GM12801 (cell line): Measurements from ENCODE around the gene DCK.

Experiments used
- CTCF ChIP-seq: IDR thresholded peaks from one replicate; pipeline ENCODE4 v1.5.1; 2011; ENCODE audit warnings: control low read depth; ENCODE audit not compliant: insufficient read length; ENCODE audit errors: extremely low read depth

DCK gene

GRCh38 chr4:71062436-71062835, 69.0 kb downstream of the DCK start:
- no peak for TF ChIP-seq CTCF

- no peak for TF ChIP-seq CTCF
These were observed 70.3 kb downstream of the DCK start for GRCh38 chr4:71063711-71064110.

GRCh38 chr4:71064521-71064920, 71.1 kb downstream of the DCK start:
- no peak for TF ChIP-seq CTCF

- TF ChIP-seq CTCF: no peak
These were observed 72.6 kb downstream of the DCK start for GRCh38 chr4:71065991-71066510.

GRCh38 chr4:71066737-71067716, 73.6 kb downstream of the DCK start:
- no peak for TF ChIP-seq CTCF

GRCh38 chr4:71069063-71069462, 75.6 kb downstream of the DCK start:
- TF ChIP-seq CTCF: no peak

GRCh38 chr4:71070015-71070414, 76.6 kb downstream of the DCK start:
- TF ChIP-seq CTCF: no peak
